Ishikawa (cell line): ENCODE measurements around the gene LRRC8E.

Experiments
- CEBPB ChIP-seq: IDR thresholded peaks from 2 replicates; pipeline ENCODE4 v1.6.1; 2012
- CREB1 ChIP-seq: IDR thresholded peaks from 2 replicates; pipeline ENCODE4 v1.6.1; 2012; ENCODE audit warnings: low read depth
- EGR1 ChIP-seq: IDR thresholded peaks from 2 replicates; pipeline ENCODE4 v1.6.1; 2012
- EP300 ChIP-seq: IDR thresholded peaks from 2 replicates; pipeline ENCODE4 v1.6.1; 2012; ENCODE audit warnings: borderline replicate concordance
- FOXM1 ChIP-seq: IDR thresholded peaks from 2 replicates; pipeline ENCODE4 v1.6.1; 2012; ENCODE audit warnings: low read depth, borderline replicate concordance
- MAX ChIP-seq: IDR thresholded peaks from 2 replicates; pipeline ENCODE4 v1.6.1; 2012
- NFIC ChIP-seq: IDR thresholded peaks from 2 replicates; pipeline ENCODE4 v1.6.1; 2012
- RAD21 ChIP-seq: IDR thresholded peaks from 2 replicates; pipeline ENCODE4 v1.6.1; 2012; ENCODE audit warnings: low read depth
- REST ChIP-seq: IDR thresholded peaks from 2 replicates; pipeline ENCODE4 v1.6.1; 2012; ENCODE audit warnings: low read depth, mild to moderate bottlenecking
- TAF1 ChIP-seq: IDR thresholded peaks from 2 replicates; pipeline ENCODE4 v1.6.1; 2012; ENCODE audit warnings: low read depth, mild to moderate bottlenecking
- TCF12 ChIP-seq: IDR thresholded peaks from 2 replicates; pipeline ENCODE4 v1.6.1; 2012; ENCODE audit warnings: low read depth
- TEAD4 ChIP-seq: IDR thresholded peaks from 2 replicates; pipeline ENCODE4 v1.6.1; 2012
- USF1 ChIP-seq: IDR thresholded peaks from 2 replicates; pipeline ENCODE4 v1.6.1; 2012
- YY1 ChIP-seq: IDR thresholded peaks from 2 replicates; pipeline ENCODE4 v1.6.1; 2012; ENCODE audit warnings: low read depth
- ZBTB7A ChIP-seq: IDR thresholded peaks from 2 replicates; pipeline ENCODE4 v1.6.1; 2012; ENCODE audit warnings: low read depth

LRRC8E gene

DNA sequence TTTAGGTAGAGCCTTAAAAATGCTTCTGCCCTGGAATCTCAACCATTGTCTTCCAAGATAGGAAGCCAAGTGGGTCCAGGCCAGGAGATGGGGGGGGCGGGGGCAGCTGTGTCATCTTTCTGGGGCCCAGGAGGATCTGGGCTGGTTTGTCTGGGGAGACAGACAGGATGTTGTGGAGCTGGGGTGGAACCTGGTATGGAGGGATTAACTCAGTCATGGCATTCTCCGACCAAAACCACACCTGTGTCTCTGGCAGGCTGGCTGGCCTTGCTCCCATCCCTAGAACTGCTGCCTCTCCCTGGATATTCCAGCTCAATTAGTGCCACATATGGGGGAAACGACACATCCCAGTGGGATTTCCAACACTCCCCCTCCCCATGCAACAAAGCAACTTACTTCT lies 12.6 kb downstream of the LRRC8E start:
- TF ChIP-seq REST (no peak), ZBTB7A (no peak), EGR1 (no peak), CREB1 (no peak), TCF12 (no peak), RAD21 (no peak), FOXM1 (no peak), YY1 (no peak), TEAD4 (no peak), USF1 (no peak), MAX (no peak), EP300 (no peak), CEBPB (no peak)

GRCh38 chr19:7901337-7901736 lies 13.0 kb downstream of the LRRC8E start:
- TF ChIP-seq YY1 (no peak), USF1 (no peak), REST (no peak), EP300 (no peak), RAD21 (no peak), MAX (no peak), TAF1 (no peak), TEAD4 (no peak), ZBTB7A (no peak), NFIC (no peak), EGR1 (no peak), TCF12 (no peak), CREB1 (no peak), CEBPB (no peak), FOXM1 (no peak)

GRCh38 chr19:7902796-7903243 lies 14.5 kb downstream of the LRRC8E start:
- TF ChIP-seq TAF1, result no peak
- no peak for TF ChIP-seq YY1
- TF ChIP-seq EP300, result no peak
- TF ChIP-seq TCF12, result no peak
- no peak for TF ChIP-seq FOXM1
- no peak for TF ChIP-seq USF1
- TF ChIP-seq NFIC, result no peak
- TF ChIP-seq ZBTB7A, result no peak
- no peak for TF ChIP-seq MAX
- no peak for TF ChIP-seq REST
- TF ChIP-seq EGR1, result no peak
- no peak for TF ChIP-seq TEAD4
- TF ChIP-seq RAD21, result no peak
- TF ChIP-seq CEBPB, result no peak
- no peak for TF ChIP-seq CREB1
